A549 (cell line): ENCODE results near the gene SLC16A1. TPM values are rescaled to one million over a fixed set of nuclear protein-coding genes. Genes with fewer than 3 reads are reported as not detected.
"Not testable (repeated sequence)": the region's sequence is repeated elsewhere in the genome, so short reads cannot be mapped to it uniquely, and the experiment has no call there.

ENCODE experiments used
- ATAC-seq, 2 experiments: fragments of 200-7000 bp in 1 of 2; fragments of >200 bp in 1 of 2; cut with Nextera tagmentation in 1 of 2; cut with Tn5 transposase in 1 of 2; 3 replicates each; pipeline versions ENCODE4 v1.8.0 to v1.9.1; 2018 to 2020; ENCODE audit warnings: mild to moderate bottlenecking in 1 of 2, moderate library complexity in 1 of 2
- CTCF ChIA-PET: fragments of 300-600 bp; sonication (Branson Sonifier 250); formaldehyde crosslinking; extraction: SDS; loops from one replicate; lab custom pipeline; 2021; ENCODE audit warnings: antibody characterized with exemption, inconsistent platforms; lab: Yijun Ruan, JAX
- POLR2A ChIA-PET: fragments of 350-600 bp; formaldehyde crosslinking; extraction: SDS; loops from one replicate; lab custom pipeline; 2021; ENCODE audit warnings: antibody characterized with exemption, inconsistent platforms; lab: Yijun Ruan, JAX
- DNase-seq, 2 experiments: peaks; one replicate each; pipeline versions ENCODE4 v3.0.0 to v3.0.0-alpha.2; 2011 to 2016; ENCODE audit warnings: low read depth in 1 of 2, low spot score in 1 of 2
- FAIRE-seq: peaks from 2 replicates; lab custom pipeline; 2011; peaks lifted over from hg19 to GRCh38; lab: Jason Lieb, UNC
- H3K27ac ChIP-seq, 2 experiments: fragments of >200 bp; sonication (Bioruptor Twin); formaldehyde crosslinking; 3 replicates each; pipeline ENCODE4 v1.5.1; 2016 to 2017
- H3K4me1 ChIP-seq: fragments of >200 bp; sonication (Bioruptor Twin); formaldehyde crosslinking; 3 replicates; pipeline ENCODE4 v1.6.1; 2016
- H3K4me2 ChIP-seq: fragments of >200 bp; sonication (Bioruptor Twin); formaldehyde crosslinking; 3 replicates; pipeline ENCODE4 v1.6.1; 2016
- H3K4me3 ChIP-seq: fragments of >200 bp; sonication (Bioruptor Twin); formaldehyde crosslinking; 3 replicates; pipeline ENCODE4 v1.5.1; 2016
- H3K9me3 ChIP-seq: fragments of >200 bp; sonication (Bioruptor Twin); formaldehyde crosslinking; 3 replicates; pipeline ENCODE4 v1.6.1; 2016
- CBX2 ChIP-seq: fragments of 200-600 bp; sonication (generic); IDR thresholded peaks from 2 replicates; pipeline ENCODE4 v1.6.1; 2016; ENCODE audit warnings: low read depth, mild to moderate bottlenecking, borderline replicate concordance
- EHMT2 ChIP-seq: fragments of 200-600 bp; sonication (generic); IDR thresholded peaks from 2 replicates; pipeline ENCODE4 v1.6.1; 2016; ENCODE audit warnings: antibody characterized with exemption, low read depth, mild to moderate bottlenecking, moderate library complexity
- EP300 ChIP-seq, 2 experiments: fragments of >200 bp; sonication (Bioruptor Twin); formaldehyde crosslinking; IDR thresholded peaks; 2 replicates in 1 of 2; 3 replicates in 1 of 2; pipeline ENCODE4 v1.6.1; 2016 to 2017
- HEYL ChIP-seq: fragments of 250-450 bp; sonication (Bioruptor Pico); IDR thresholded peaks from 2 replicates; pipeline ENCODE4 v1.8.0; 2021; ENCODE audit warnings: mild to moderate bottlenecking, moderate library complexity
- HMGXB4 ChIP-seq: fragments of 250-450 bp; sonication (Bioruptor Pico); IDR thresholded peaks from 2 replicates; pipeline ENCODE4 v1.5.0; 2021; ENCODE audit warnings: mild to moderate bottlenecking, moderate library complexity, borderline replicate concordance
- HOXA7 ChIP-seq: fragments of 250-450 bp; sonication (Bioruptor Pico); IDR thresholded peaks from 2 replicates; pipeline ENCODE4 v1.5.0; 2020; ENCODE audit warnings: mild to moderate bottlenecking, moderate library complexity
- JUN ChIP-seq, 2 experiments: fragments of >200 bp; sonication (Bioruptor Twin); formaldehyde crosslinking; IDR thresholded peaks; 2 replicates in 1 of 2; 3 replicates in 1 of 2; pipeline ENCODE4 v1.6.1; 2016 to 2017
- JUNB ChIP-seq: fragments of >200 bp; sonication (Bioruptor Twin); formaldehyde crosslinking; IDR thresholded peaks from 2 replicates; pipeline ENCODE4 v1.6.1; 2016
- KDM5A ChIP-seq: fragments of 200-600 bp; sonication (generic); IDR thresholded peaks from 2 replicates; pipeline ENCODE4 v1.6.1; 2016; ENCODE audit warnings: antibody characterized with exemption, mild to moderate bottlenecking
- MAX ChIP-seq: IDR thresholded peaks from 2 replicates; pipeline ENCODE4 v1.6.1; 2012
- NR3C1 ChIP-seq: fragments of >200 bp; sonication (Bioruptor Twin); formaldehyde crosslinking; IDR thresholded peaks from 3 replicates; pipeline ENCODE4 v1.6.1; 2017
- PBX3 ChIP-seq: IDR thresholded peaks from 2 replicates; pipeline ENCODE4 v1.6.1; 2012
- RARB ChIP-seq: fragments of 250-450 bp; sonication (Bioruptor Pico); IDR thresholded peaks from 2 replicates; pipeline ENCODE4 v1.8.0; 2021; ENCODE audit warnings: mild to moderate bottlenecking, moderate library complexity
- USF2 ChIP-seq: fragments of 450-650 bp; IDR thresholded peaks from 2 replicates; pipeline ENCODE4 v1.6.1; 2014; ENCODE audit warnings: antibody characterized with exemption
- WGBS: methylation state at CpG from one replicate; pipeline ENCODE4 v1.1.6; 2017; ENCODE audit errors: missing lambda C conversion rate; 5-methylcytosine and 5-hydroxymethylcytosine counted together
- polyA plus RNA-seq, 4 experiments: library from polyadenylated mRNA; depleted of rRNA in 3 of 4; stranded (reverse); fragments of >200 nt; fragmentation: RNase III in 1 of 4; extraction: RNeasy Plus Mini Kit Qiagen cat#74134 plus additional on column Dnase treatment in 1 of 4; gene quantifications; 2 replicates in 3 of 4; 3 replicates in 1 of 4; pipeline ENCODE4 v1.2.3, GENCODE V29; 2011 to 2017
- TF ChIP-seq, protein P1 (sequence below): fragments of >200 bp; sonication (Bioruptor Twin); formaldehyde crosslinking; IDR thresholded peaks from 2 replicates; pipeline ENCODE4 v1.6.1; 2016

SLC16A1 gene
- polyA plus RNA-seq, 2 of the 4 experiments (the other 2 are of a cell fraction): 42.7 to 70.2 TPM

GRCh38 chr1:112894010-112894292, 62.0 kb downstream of the SLC16A1 start:
- ATAC-seq (no peak), DNase-seq (no peak), FAIRE-seq (no peak)
- Histone ChIP-seq H3K27ac (no peak overlapping the region), H3K4me2 (no peak overlapping the region), H3K4me3 (no peak overlapping the region), H3K9me3 (no peaks in the 10 kb centered on the region), H3K4me1 (no peaks in the 10 kb centered on the region)
- CTCF ChIA-PET: interaction anchor here (2.1 kb wide), 1 partner anchor 15 kb away, joined by 5 read pairs; no protein-coding TSS in a partner anchor
- TF ChIP-seq EHMT2 (no peak), USF2 (no peak), JUNB (no peak), EP300 (IDR thresholded peaks at IDR 0.05) (no peak), HOXA7 (CRISPR knock-in tag) (no peak), JUN (IDR thresholded peaks at IDR 0.05) (no peak), RARB (no peak), HEYL (CRISPR knock-in tag) (no peak)
- TF ChIP-seq, protein P1, sequence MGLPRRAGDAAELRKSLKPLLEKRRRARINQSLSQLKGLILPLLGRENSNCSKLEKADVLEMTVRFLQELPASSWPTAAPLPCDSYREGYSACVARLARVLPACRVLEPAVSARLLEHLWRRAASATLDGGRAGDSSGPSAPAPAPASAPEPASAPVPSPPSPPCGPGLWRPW: no peak
- POLR2A ChIA-PET: no interaction called here
- WGBS: 83% methylated on average over 3 of the region's 3 CpGs

- Histone ChIP-seq H3K4me3 (no peak overlapping the region), H3K27ac (no peak overlapping the region), H3K4me1 (no peaks in the 10 kb centered on the region), H3K4me2 (no peak overlapping the region), H3K9me3 (no peaks in the 10 kb centered on the region)
- CTCF ChIA-PET: interaction anchor here (0.5 to 2.1 kb wide), 3 partner anchors 9 to 180 kb away, joined by 3 to 5 read pairs (median 3); no protein-coding TSS in a partner anchor
- TF ChIP-seq MAX: no peak
- no peak for TF ChIP-seq HMGXB4
- no peak for TF ChIP-seq CBX2
- TF ChIP-seq NR3C1: no peak
- TF ChIP-seq, protein P1: no peak
- WGBS: 66% methylated on average over 6 of the region's 6 CpGs
- ATAC-seq (no peak), FAIRE-seq (no peak), DNase-seq (no peak)
- POLR2A ChIA-PET: no interaction called here
These were observed 62.5 kb downstream of the SLC16A1 start for GRCh38 chr1:112893288-112894009.

GRCh38 chr1:112889906-112890305, 66.1 kb downstream of the SLC16A1 start:
- POLR2A ChIA-PET: not testable (repeated sequence)
- CTCF ChIA-PET: interaction anchor here (1.0 to 2.5 kb wide), 4 partner anchors 8 to 183 kb away, joined by 4 to 8 read pairs (median 5); partner anchors contain the start of gene LRIG2

GRCh38 chr1:112889052-112889768, 66.8 kb downstream of the SLC16A1 start:
- no peak overlapping the region for H3K4me3 ChIP-seq
- no peaks in the 10 kb centered on the region for H3K9me3 ChIP-seq
- POLR2A ChIA-PET: no interaction called here
- TF ChIP-seq HEYL (CRISPR knock-in tag) (no peak), PBX3 (no peak), KDM5A (no peak)
- CTCF ChIA-PET: interaction anchor here (0.9 to 2.5 kb wide), 3 partner anchors 9 to 183 kb away, joined by 3 to 8 read pairs (median 4); partner anchors contain the start of gene LRIG2
- H3K27ac ChIP-seq: no peak overlapping the region
- FAIRE-seq: no peak
- no peaks in the 10 kb centered on the region for H3K4me1 ChIP-seq
- WGBS: 73% methylated on average over 2 of the region's 2 CpGs
- no peak for ATAC-seq
- H3K4me2 ChIP-seq: no peak overlapping the region
- no peak for DNase-seq

More at GRCh38 chr1:112889906-112890305, 66.1 kb downstream of the SLC16A1 start:
- FAIRE-seq, H3K4me2 ChIP-seq, H3K4me3 ChIP-seq, DNase-seq, ATAC-seq, H3K27ac ChIP-seq, H3K4me1 ChIP-seq, H3K9me3 ChIP-seq: not testable (repeated sequence)
- WGBS: 92% methylated on average over 8 of the region's 9 CpGs
